IPS-18c (cell line): ENCODE results near the gene DIRAS1.
"Not testable (repeated sequence)": the region's sequence is repeated elsewhere in the genome, so short reads cannot be mapped to it uniquely, and the experiment has no call there.

Experiments used
- H3K4me3 ChIP-seq: 2 replicates; pipeline ENCODE4 v1.7.0; 2013; ENCODE audit warnings: low read depth, mild to moderate bottlenecking, low read length, moderate library complexity; ENCODE audit not compliant: insufficient read depth
- H3K9me3 ChIP-seq: one replicate; pipeline ENCODE4 v1.6.1; 2013; ENCODE audit warnings: mild to moderate bottlenecking, low read length, moderate library complexity; ENCODE audit not compliant: control insufficient read depth, insufficient read depth

The DIRAS1 gene

GRCh38 chr19:2719920-2720776, 1.0 kb downstream of the DIRAS1 start:
- Histone ChIP-seq H3K4me3 (peak overlapping the region; percentile 60), H3K9me3 (no peaks in the 10 kb centered on the region)

- Histone ChIP-seq H3K9me3 (no peaks in the 10 kb centered on the region), H3K4me3 (no peak overlapping the region)
Measured at GRCh38 chr19:2719232-2719735, 1.9 kb downstream of the DIRAS1 start.

GRCh38 chr19:2717638-2718541, 3.3 kb downstream of the DIRAS1 start:
- Histone ChIP-seq H3K4me3 (no peak overlapping the region), H3K9me3 (no peaks in the 10 kb centered on the region)

- H3K4me3 ChIP-seq, result no peak overlapping the region
- no peaks in the 10 kb centered on the region for H3K9me3 ChIP-seq
Measured at GRCh38 chr19:2716722-2717637, 4.2 kb downstream of the DIRAS1 start.

- Histone ChIP-seq H3K9me3 (no peaks in the 10 kb centered on the region), H3K4me3 (no peak overlapping the region)
Measured at GRCh38 chr19:2716275-2716650, 4.9 kb downstream of the DIRAS1 start.

GRCh38 chr19:2715470-2716274, 5.5 kb downstream of the DIRAS1 start:
- Histone ChIP-seq H3K4me3 (no peak overlapping the region), H3K9me3 (no peaks in the 10 kb centered on the region)

GRCh38 chr19:2714531-2715269, 6.5 kb downstream of the DIRAS1 start:
- no peak overlapping the region for H3K4me3 ChIP-seq
- no peaks in the 10 kb centered on the region for H3K9me3 ChIP-seq

- H3K9me3 ChIP-seq, H3K4me3 ChIP-seq: not testable (repeated sequence)
Measured at GRCh38 chr19:2714102-2714501, 7.1 kb downstream of the DIRAS1 start.

- not testable (repeated sequence) for H3K4me3 ChIP-seq, H3K9me3 ChIP-seq
Measured at GRCh38 chr19:2713170-2713569, 8.0 kb downstream of the DIRAS1 start.

- no peak overlapping the region for H3K4me3 ChIP-seq
- peaks cover 2% of the 10 kb centered on the region for H3K9me3 ChIP-seq
Measured at GRCh38 chr19:2711875-2712205, 9.3 kb downstream of the DIRAS1 start.

- no peak overlapping the region for H3K4me3 ChIP-seq
- H3K9me3 ChIP-seq, result peaks cover 2% of the 10 kb centered on the region
Measured at GRCh38 chr19:2711172-2711874, 9.8 kb downstream of the DIRAS1 start.

- H3K9me3 ChIP-seq, result peaks cover 2% of the 10 kb centered on the region
- H3K4me3 ChIP-seq, result no peak overlapping the region
Measured at GRCh38 chr19:2706251-2706650, 14.9 kb downstream of the DIRAS1 start.

- no peak overlapping the region for H3K4me3 ChIP-seq
- H3K9me3 ChIP-seq, result peaks cover 2% of the 10 kb centered on the region
Measured at GRCh38 chr19:2703691-2704216, 17.4 kb downstream of the DIRAS1 start.

GRCh38 chr19:2703077-2703437, 18.1 kb downstream of the DIRAS1 start:
- Histone ChIP-seq H3K4me3 (no peak overlapping the region), H3K9me3 (peaks cover 2% of the 10 kb centered on the region)
